SK-N-SH (cell line): ENCODE measurements around the gene SLC8A2. TPM values are rescaled to one million over a fixed set of nuclear protein-coding genes. Genes with fewer than 3 reads are reported as not detected.
A peak's percentile ranks its signal among the peaks of the same experiment; 100 is the strongest.

Experiments
- CTCF ChIA-PET: fragments of 300-600, 350-600 bp; formaldehyde crosslinking; extraction: SDS; loops from one replicate; lab custom pipeline; 2021; lab: Yijun Ruan, JAX
- POLR2A ChIA-PET: fragments of 350-600 bp; sonication (Branson Sonifier 250); formaldehyde crosslinking; extraction: SDS; loops from one replicate; lab custom pipeline; 2020; ENCODE audit warnings: antibody characterized with exemption, inconsistent platforms; lab: Yijun Ruan, JAX
- DNase-seq: peaks from one replicate; pipeline ENCODE4 v3.0.0; 2012
- H2AFZ ChIP-seq: fragments of 200-600 bp; sonication (generic); 2 replicates; pipeline ENCODE4 v1.8.1; 2016; ENCODE audit warnings: antibody characterized with exemption, mild to moderate bottlenecking, low read depth
- H3F3A ChIP-seq: fragments of 200-600 bp; sonication (generic); replicated peaks from 2 replicates; pipeline ENCODE3; 2016; ENCODE audit warnings: antibody characterized with exemption, mild to moderate bottlenecking; ENCODE audit not compliant: insufficient read depth
- H3K27ac ChIP-seq, 2 experiments: fragments of 200-500 bp in 1 of 2; fragments of 200-600 bp in 1 of 2; sonication (Bioruptor generic) in 1 of 2; sonication (generic), shearing (Covaris generic) in 1 of 2; 2 replicates each; pipeline versions ENCODE4 v1.5.1 to v1.6.1; 2014 to 2016; ENCODE audit warnings: low read depth in 2 of 2, inconsistent platforms in 1 of 2, low read length in 1 of 2, mild to moderate bottlenecking in 1 of 2, mixed read lengths in 1 of 2
- H3K27me3 ChIP-seq: fragments of 200-600 bp; sonication (generic), shearing (Covaris generic); 2 replicates; pipeline ENCODE4 v1.6.1; 2016; ENCODE audit warnings: mixed run types; ENCODE audit not compliant: insufficient read depth
- H3K36me3 ChIP-seq, 2 experiments: fragments of 200-500 bp in 1 of 2; fragments of 200-600 bp in 1 of 2; sonication (Bioruptor generic) in 1 of 2; sonication (generic) in 1 of 2; replicated peaks in 1 of 2; 2 replicates each; pipeline versions ENCODE3 to v1.5.1; 2014 to 2016; ENCODE audit warnings: low read length in 1 of 2, mild to moderate bottlenecking in 1 of 2; ENCODE audit not compliant: insufficient read depth in 2 of 2, control insufficient read depth in 1 of 2
- H3K4me1 ChIP-seq, 2 experiments: fragments of 200-500 bp in 1 of 2; fragments of 200-600 bp in 1 of 2; sonication (Bioruptor generic) in 1 of 2; sonication (generic), shearing (Covaris generic) in 1 of 2; 2 replicates each; pipeline versions ENCODE4 v1.5.1 to v1.6.1; 2014 to 2016; ENCODE audit warnings: low read depth in 1 of 2, low read length in 1 of 2, mixed run types in 1 of 2; ENCODE audit not compliant: insufficient read depth in 2 of 2, control insufficient read depth in 1 of 2
- H3K4me2 ChIP-seq: fragments of 200-600 bp; sonication (generic), shearing (Covaris generic); 2 replicates; pipeline ENCODE4 v1.6.1; 2017; ENCODE audit warnings: mixed run types
- H3K4me3 ChIP-seq, 2 experiments: fragments of 200-500 bp in 1 of 2; fragments of 200-600 bp in 1 of 2; sonication (Bioruptor generic) in 1 of 2; sonication (generic), shearing (Covaris generic) in 1 of 2; 2 replicates each; pipeline versions ENCODE4 v1.5.1 to v1.8.1; 2014 to 2016; ENCODE audit warnings: low read depth in 2 of 2, inconsistent platforms in 1 of 2, low read length in 1 of 2, mild to moderate bottlenecking in 1 of 2, mixed read lengths in 1 of 2, moderate library complexity in 1 of 2
- H3K79me2 ChIP-seq: fragments of 200-600 bp; sonication (generic); 2 replicates; pipeline ENCODE4 v1.8.1; 2017; ENCODE audit warnings: mild to moderate bottlenecking; ENCODE audit not compliant: insufficient read depth
- H3K9ac ChIP-seq: fragments of 200-600 bp; sonication (generic); 2 replicates; pipeline ENCODE4 v1.6.1; 2017; ENCODE audit warnings: mixed run types
- H3K9me2 ChIP-seq: fragments of 200-600 bp; sonication (generic); 2 replicates; pipeline ENCODE4 v1.6.1; 2017; ENCODE audit warnings: mixed run types
- H3K9me3 ChIP-seq: fragments of 200-600 bp; sonication (generic); 2 replicates; pipeline ENCODE4 v1.6.1; 2017; ENCODE audit warnings: mixed run types, mild to moderate bottlenecking, moderate library complexity
- H4K20me1 ChIP-seq: fragments of 200-600 bp; sonication (generic); 2 replicates; pipeline ENCODE4 v1.6.1; 2017; ENCODE audit warnings: mild to moderate bottlenecking, mixed run types; ENCODE audit not compliant: insufficient read depth
- EZH2phosphoT487 ChIP-seq: fragments of 200-600 bp; sonication (generic); IDR thresholded peaks from 2 replicates; pipeline ENCODE4 v1.6.1; 2017; ENCODE audit warnings: low read depth, mixed run types, mild to moderate bottlenecking, antibody characterized with exemption, moderate library complexity, borderline replicate concordance
- FOSL2 ChIP-seq: IDR thresholded peaks from 2 replicates; pipeline ENCODE4 v1.4.0; 2012; ENCODE audit warnings: low read depth, mild to moderate bottlenecking, moderate library complexity, borderline replicate concordance
- FOXM1 ChIP-seq: IDR thresholded peaks from 2 replicates; pipeline ENCODE4 v1.4.0; 2012; ENCODE audit warnings: low read depth, mild to moderate bottlenecking
- GABPA ChIP-seq: IDR thresholded peaks from 2 replicates; pipeline ENCODE4 v1.4.0; 2012; ENCODE audit warnings: low read depth, mild to moderate bottlenecking
- GATA2 ChIP-seq: sonication (generic); formaldehyde crosslinking; IDR thresholded peaks from 2 replicates; pipeline ENCODE4 v1.5.0; 2020; ENCODE audit warnings: mild to moderate bottlenecking, missing genetic modification reagents
- NFIC ChIP-seq: IDR thresholded peaks from 2 replicates; pipeline ENCODE4 v1.4.0; 2012; ENCODE audit warnings: borderline replicate concordance
- NRF1 ChIP-seq: IDR thresholded peaks from 2 replicates; pipeline ENCODE4 v1.6.1; 2012; ENCODE audit warnings: low read depth, mild to moderate bottlenecking, low read length
- PBX3 ChIP-seq: IDR thresholded peaks from 2 replicates; pipeline ENCODE4; 2012
- POLR2AphosphoS5 ChIP-seq: IDR thresholded peaks from 2 replicates; pipeline ENCODE4 v1.6.1; 2012; ENCODE audit warnings: low read depth, low read length
- RAD21 ChIP-seq: IDR thresholded peaks from 2 replicates; pipeline ENCODE4 v1.6.1; 2012; ENCODE audit warnings: mild to moderate bottlenecking, low read length
- RCOR1 ChIP-seq: fragments of 150-350 bp; IDR thresholded peaks from 2 replicates; pipeline ENCODE4 v1.6.1; 2017; ENCODE audit warnings: antibody characterized with exemption, low read length
- RXRA ChIP-seq: IDR thresholded peaks from 2 replicates; pipeline ENCODE4 v1.4.0; 2012; ENCODE audit warnings: low read depth, mild to moderate bottlenecking, borderline replicate concordance
- SIN3A ChIP-seq: IDR thresholded peaks from 2 replicates; pipeline ENCODE4 v1.6.1; 2012; ENCODE audit warnings: low read depth, mild to moderate bottlenecking, low read length, moderate library complexity, borderline replicate concordance
- TAF1 ChIP-seq: IDR thresholded peaks from 2 replicates; pipeline ENCODE4 v1.6.1; 2012; ENCODE audit warnings: low read depth, mild to moderate bottlenecking, low read length, moderate library complexity, borderline replicate concordance
- TCF12 ChIP-seq: IDR thresholded peaks from 2 replicates; pipeline ENCODE4 v1.4.0; 2012
- WGBS: methylation state at CpG from one replicate; pipeline ENCODE4 v1.1.6; 2017; ENCODE audit warnings: low lambda C conversion rate; 5-methylcytosine and 5-hydroxymethylcytosine counted together
- polyA plus RNA-seq, 3 experiments: library from polyadenylated mRNA; depleted of rRNA; stranded (reverse); fragments of >200 nt; gene quantifications; 2 replicates each; pipeline ENCODE4 v1.2.3, GENCODE V29; 2012
- TF ChIP-seq, protein P1 (sequence below): IDR thresholded peaks from 2 replicates; pipeline ENCODE4 v1.6.1; 2012; ENCODE audit warnings: mild to moderate bottlenecking, low read depth, low read length, moderate library complexity
- TF ChIP-seq, protein P2 (sequence below): fragments of 200-600 bp; sonication (generic); IDR thresholded peaks from 2 replicates; pipeline ENCODE4 v1.6.1; 2017; ENCODE audit warnings: antibody characterized with exemption, mild to moderate bottlenecking, moderate library complexity

Gene SLC8A2
- polyA plus RNA-seq, 1 of the 3 experiments (the other 2 are of a cell fraction): 0.58 TPM

DNA sequence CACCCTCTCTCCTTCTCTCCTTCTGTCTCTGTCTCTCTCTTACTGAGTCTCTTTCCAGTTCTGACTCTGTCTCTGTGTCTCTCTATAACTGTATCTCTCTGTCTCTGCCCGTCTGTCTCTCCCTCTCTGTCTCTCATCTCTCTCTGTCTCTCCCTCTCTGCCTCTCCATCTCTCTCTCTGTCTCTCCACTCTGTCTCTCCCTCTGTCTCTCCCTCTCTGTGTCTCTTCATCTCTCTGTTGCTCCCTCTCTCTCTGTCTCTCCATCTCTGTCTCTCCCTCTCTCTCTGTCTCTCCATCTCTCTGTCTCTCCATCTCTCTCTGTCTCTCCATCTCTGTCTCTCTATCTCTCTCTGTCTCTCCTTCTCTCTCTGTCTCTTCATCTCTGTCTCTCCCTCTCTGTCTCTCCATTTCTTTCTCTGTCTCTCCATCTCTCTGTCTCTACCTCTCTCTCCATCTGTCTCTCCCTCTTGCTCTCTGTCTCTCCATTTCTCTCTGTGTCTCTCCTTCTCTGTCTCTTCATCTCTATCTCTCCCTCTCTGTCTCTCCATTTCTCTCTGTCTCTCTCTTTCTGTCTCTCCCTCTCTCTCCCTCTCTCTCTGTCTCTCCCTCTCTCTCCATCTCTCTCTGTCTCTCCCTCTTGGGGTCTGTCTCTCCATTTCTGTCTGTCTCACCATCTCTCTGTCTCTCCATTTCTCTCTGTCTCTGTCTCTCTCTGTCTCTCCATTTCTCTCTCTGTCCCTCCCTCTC lies 49.1 kb downstream of the SLC8A2 start (continued):
- TF ChIP-seq, protein P1, sequence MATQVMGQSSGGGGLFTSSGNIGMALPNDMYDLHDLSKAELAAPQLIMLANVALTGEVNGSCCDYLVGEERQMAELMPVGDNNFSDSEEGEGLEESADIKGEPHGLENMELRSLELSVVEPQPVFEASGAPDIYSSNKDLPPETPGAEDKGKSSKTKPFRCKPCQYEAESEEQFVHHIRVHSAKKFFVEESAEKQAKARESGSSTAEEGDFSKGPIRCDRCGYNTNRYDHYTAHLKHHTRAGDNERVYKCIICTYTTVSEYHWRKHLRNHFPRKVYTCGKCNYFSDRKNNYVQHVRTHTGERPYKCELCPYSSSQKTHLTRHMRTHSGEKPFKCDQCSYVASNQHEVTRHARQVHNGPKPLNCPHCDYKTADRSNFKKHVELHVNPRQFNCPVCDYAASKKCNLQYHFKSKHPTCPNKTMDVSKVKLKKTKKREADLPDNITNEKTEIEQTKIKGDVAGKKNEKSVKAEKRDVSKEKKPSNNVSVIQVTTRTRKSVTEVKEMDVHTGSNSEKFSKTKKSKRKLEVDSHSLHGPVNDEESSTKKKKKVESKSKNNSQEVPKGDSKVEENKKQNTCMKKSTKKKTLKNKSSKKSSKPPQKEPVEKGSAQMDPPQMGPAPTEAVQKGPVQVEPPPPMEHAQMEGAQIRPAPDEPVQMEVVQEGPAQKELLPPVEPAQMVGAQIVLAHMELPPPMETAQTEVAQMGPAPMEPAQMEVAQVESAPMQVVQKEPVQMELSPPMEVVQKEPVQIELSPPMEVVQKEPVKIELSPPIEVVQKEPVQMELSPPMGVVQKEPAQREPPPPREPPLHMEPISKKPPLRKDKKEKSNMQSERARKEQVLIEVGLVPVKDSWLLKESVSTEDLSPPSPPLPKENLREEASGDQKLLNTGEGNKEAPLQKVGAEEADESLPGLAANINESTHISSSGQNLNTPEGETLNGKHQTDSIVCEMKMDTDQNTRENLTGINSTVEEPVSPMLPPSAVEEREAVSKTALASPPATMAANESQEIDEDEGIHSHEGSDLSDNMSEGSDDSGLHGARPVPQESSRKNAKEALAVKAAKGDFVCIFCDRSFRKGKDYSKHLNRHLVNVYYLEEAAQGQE: no peak
- TF ChIP-seq, all 33 proteins: peak for 0

DNA sequence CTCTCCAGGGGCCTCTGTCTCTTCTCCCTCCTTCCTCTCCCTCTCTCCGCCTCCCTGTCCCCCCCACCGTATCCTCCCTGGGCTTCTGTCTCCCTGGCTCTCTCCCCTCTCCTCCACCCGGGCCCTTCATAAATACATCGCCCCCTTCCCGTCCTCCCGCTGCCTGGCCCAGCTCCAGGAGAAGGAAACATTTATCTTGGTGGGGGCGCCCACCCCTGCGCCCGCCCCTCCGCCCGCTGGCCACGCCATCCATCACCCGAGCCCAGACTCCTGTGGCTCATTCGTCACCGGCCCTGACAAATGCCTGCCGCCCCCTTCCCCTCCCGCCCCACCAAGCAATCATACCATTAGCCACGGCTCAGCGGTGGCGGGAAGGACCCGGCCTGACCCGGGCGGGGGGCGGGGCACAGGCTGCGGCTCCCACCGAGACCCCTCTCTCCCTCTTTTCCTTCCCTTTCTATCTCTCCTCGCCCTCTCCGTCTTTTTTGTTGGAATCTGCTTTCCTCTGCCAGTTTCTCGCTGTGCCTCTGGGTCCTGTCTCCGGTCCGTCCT lies 49.8 kb downstream of the SLC8A2 start:
- ChIA-PET POLR2A (no interaction called here), CTCF (no interaction called here)
- WGBS: 14% methylated on average over 29 of the region's 31 CpGs
- Histone ChIP-seq H3F3A (peaks cover 8% of the 10 kb centered on the region), H3K27me3 (no peaks in the 10 kb centered on the region), H3K4me3 (0 out of 4 replicates have a peak overlapping the region, but pooled peaks of 1 of the 2 experiments have one; percentile 3), H3K36me3 (no peaks in the 10 kb centered on the region), H2AFZ (peak overlapping the region; percentile 41; the same call in 1 of the 2 replicates), H3K9me2 (no peaks in the 10 kb centered on the region), H3K9me3 (no peaks in the 10 kb centered on the region), H3K4me2 (peak overlapping the region; percentile 73), H3K79me2 (peaks cover 21% of the 10 kb centered on the region), H3K9ac (0 out of 2 replicates have a peak overlapping the region, but pooled peaks have one; percentile 21), H3K4me1 (peaks cover 26 to 37% of the 10 kb centered on the region in 2 experiments; a peak in 3 of 4 replicates), H4K20me1 (peaks cover 16% of the 10 kb centered on the region), H3K27ac (0 out of 4 replicates have a peak overlapping the region, but pooled peaks of 1 of the 2 experiments have one; percentile 51)
- peak; percentile 84 for TF ChIP-seq PBX3
- TF ChIP-seq RAD21: no peak
- DNase-seq: peak; percentile 90

DNA sequence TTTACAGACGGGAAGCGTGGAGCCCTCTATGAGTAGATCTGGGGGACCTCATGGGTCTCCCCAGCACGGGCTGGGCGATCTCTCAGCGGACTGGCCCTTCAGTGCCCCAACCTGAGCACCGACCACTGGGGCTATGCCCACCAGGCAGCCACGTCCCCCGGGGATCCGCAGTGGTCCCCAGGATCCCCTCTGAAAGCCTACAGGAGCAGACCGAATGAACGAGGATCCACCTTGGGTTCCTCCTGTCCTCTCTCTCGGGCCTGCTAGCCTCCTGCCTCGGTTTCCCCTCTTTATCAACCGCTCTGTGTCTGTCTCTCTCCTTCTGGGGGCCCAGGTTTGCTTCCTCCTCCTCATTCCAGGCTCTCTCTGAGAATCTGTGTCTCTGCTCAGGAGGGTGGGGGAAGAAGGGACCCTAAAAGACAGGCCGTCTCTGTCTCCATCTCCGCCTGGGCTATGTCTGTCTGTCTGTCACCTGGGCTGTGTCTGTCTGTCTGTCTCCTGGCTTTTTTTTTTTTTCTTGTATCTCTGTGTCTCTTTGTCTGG lies 50.4 kb downstream of the SLC8A2 start:
- Histone ChIP-seq H3K27ac (peak overlapping the region in 1 of 2 experiments; percentile 51; a peak in 2 of 4 replicates), H4K20me1 (peaks cover 22% of the 10 kb centered on the region), H3K9me2 (no peaks in the 10 kb centered on the region), H3K79me2 (peaks cover 21% of the 10 kb centered on the region), H3F3A (peaks cover 5% of the 10 kb centered on the region), H3K9ac (0 out of 2 replicates have a peak overlapping the region, but pooled peaks have one; percentile 21), H3K4me1 (peaks cover 26 to 37% of the 10 kb centered on the region in 2 experiments; a peak in 3 of 4 replicates), H3K9me3 (no peaks in the 10 kb centered on the region), H2AFZ (0 out of 2 replicates have a peak overlapping the region, but pooled peaks have one; percentile 41), H3K36me3 (peaks cover 0 to under 1% of the 10 kb centered on the region in 2 experiments), H3K4me3 (no peak overlapping the region), H3K27me3 (no peaks in the 10 kb centered on the region), H3K4me2 (peak overlapping the region; percentile 73)
- ChIA-PET POLR2A (no interaction called here), CTCF (interaction anchor here (1.5 kb wide), 1 partner anchor 94 kb away, joined by 3 read pairs; the partner anchor contains the start of gene NAPA)
- WGBS: 73% methylated on average over 9 of the region's 16 CpGs
- no peak for DNase-seq
- no peak for TF ChIP-seq TAF1
- TF ChIP-seq FOSL2: no peak
- no peak for TF ChIP-seq NFIC
- TF ChIP-seq POLR2AphosphoS5: no peak
- TF ChIP-seq FOXM1: no peak
- no peak for TF ChIP-seq GABPA
- TF ChIP-seq EZH2phosphoT487: no peak
- no peak for TF ChIP-seq SIN3A
- TF ChIP-seq RXRA: no peak
- TF ChIP-seq NRF1: no peak
- no peak for TF ChIP-seq RCOR1
- no peak for TF ChIP-seq GATA2 (CRISPR knock-in tag)
- TF ChIP-seq, protein P2, sequence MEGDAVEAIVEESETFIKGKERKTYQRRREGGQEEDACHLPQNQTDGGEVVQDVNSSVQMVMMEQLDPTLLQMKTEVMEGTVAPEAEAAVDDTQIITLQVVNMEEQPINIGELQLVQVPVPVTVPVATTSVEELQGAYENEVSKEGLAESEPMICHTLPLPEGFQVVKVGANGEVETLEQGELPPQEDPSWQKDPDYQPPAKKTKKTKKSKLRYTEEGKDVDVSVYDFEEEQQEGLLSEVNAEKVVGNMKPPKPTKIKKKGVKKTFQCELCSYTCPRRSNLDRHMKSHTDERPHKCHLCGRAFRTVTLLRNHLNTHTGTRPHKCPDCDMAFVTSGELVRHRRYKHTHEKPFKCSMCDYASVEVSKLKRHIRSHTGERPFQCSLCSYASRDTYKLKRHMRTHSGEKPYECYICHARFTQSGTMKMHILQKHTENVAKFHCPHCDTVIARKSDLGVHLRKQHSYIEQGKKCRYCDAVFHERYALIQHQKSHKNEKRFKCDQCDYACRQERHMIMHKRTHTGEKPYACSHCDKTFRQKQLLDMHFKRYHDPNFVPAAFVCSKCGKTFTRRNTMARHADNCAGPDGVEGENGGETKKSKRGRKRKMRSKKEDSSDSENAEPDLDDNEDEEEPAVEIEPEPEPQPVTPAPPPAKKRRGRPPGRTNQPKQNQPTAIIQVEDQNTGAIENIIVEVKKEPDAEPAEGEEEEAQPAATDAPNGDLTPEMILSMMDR: no peak
- no peak for TF ChIP-seq TCF12
- TF ChIP-seq RAD21: no peak
